Measurements from ENCODE around the gene INTS7. TPM values are rescaled to one million over a fixed set of nuclear protein-coding genes. Genes with fewer than 3 reads are reported as not detected.

The INTS7 gene
- polyA plus RNA-seq, 1 of the 3 experiments (the other 2 are of a cell fraction), result 8.7 TPM

DNA sequence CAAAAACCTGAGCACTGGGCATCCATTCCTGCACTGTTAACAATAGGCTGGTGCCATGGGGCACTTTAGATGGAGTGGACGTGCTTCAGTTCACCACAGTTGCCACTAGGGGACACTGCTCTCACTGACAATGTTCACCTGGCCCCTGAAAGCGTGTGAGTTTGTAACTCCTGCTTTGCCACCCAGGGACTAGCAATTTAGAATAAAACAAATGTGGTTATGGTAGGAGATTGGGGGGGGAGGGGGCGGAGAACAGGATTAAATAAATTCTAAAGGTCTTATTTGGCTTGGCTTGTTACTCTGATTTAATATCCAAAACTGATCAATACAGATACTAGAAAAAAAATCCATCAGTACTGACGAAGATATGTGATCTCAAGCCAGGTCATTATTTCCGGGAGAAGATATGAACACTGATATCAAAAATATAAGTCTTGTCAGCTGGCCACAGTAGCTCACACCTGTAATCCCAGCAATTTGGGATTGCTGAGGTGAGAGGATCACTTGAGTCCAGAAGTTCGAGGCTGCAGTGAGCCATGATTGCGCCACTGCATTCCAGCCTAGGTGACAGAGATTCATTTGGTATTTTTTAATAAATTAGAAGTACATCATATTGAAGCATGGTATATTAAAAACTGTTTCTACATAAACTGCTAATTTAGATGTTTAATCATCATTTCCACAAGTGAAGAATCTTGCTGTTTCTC is 23.2 kb downstream of the INTS7 start:
- Histone ChIP-seq H3K27ac (ENCODE audit: low read depth in 2 of 2, low read length in 1 of 2) (no peak overlapping the region), H3K9me2 (no peaks in the 10 kb centered on the region), H3K9ac (no peak overlapping the region), H3K4me3 (ENCODE audit: low read depth in 2 of 2, low read length in 1 of 2) (no peak overlapping the region; a peak in 1 of 4 replicates), H2AFZ (ENCODE audit: low read depth) (no peak overlapping the region), H4K20me1 (ENCODE audit: insufficient read depth) (no peaks in the 10 kb centered on the region), H3K4me1 (ENCODE audit: control insufficient read depth in 1 of 2, insufficient read depth in 2 of 2, low read depth in 1 of 2, low read length in 1 of 2) (no peaks in the 10 kb centered on the region), H3K4me2 (no peak overlapping the region), H3F3A (replicated peaks; ENCODE audit: insufficient read depth) (no peaks in the 10 kb centered on the region), H3K9me3 (no peaks in the 10 kb centered on the region), H3K27me3 (ENCODE audit: insufficient read depth) (no peaks in the 10 kb centered on the region), H3K79me2 (ENCODE audit: insufficient read depth) (no peaks in the 10 kb centered on the region; the same call in 1 of the 2 replicates), H3K36me3 (replicated peaks in 1 of 2; ENCODE audit: control insufficient read depth in 1 of 2, insufficient read depth in 2 of 2, low read length in 1 of 2) (peaks cover 21 to 63% of the 10 kb centered on the region in 2 experiments)
- peak; percentile 85 for DNase-seq
- 61% methylated on average over 7 of the region's 7 CpGs for whole genome bisulfite sequencing (ENCODE audit: low lambda C conversion rate)
- POLR2A ChIA-PET, result no interaction called here
- CTCF ChIA-PET, result interaction anchor here (0.6 to 3.5 kb wide), 9 partner anchors 10 to 444 kb away, joined by 3 to 46 read pairs (median 4); partner anchors contain the start of genes DTL, INTS7 and NEK2
- TF ChIP-seq, protein P1, sequence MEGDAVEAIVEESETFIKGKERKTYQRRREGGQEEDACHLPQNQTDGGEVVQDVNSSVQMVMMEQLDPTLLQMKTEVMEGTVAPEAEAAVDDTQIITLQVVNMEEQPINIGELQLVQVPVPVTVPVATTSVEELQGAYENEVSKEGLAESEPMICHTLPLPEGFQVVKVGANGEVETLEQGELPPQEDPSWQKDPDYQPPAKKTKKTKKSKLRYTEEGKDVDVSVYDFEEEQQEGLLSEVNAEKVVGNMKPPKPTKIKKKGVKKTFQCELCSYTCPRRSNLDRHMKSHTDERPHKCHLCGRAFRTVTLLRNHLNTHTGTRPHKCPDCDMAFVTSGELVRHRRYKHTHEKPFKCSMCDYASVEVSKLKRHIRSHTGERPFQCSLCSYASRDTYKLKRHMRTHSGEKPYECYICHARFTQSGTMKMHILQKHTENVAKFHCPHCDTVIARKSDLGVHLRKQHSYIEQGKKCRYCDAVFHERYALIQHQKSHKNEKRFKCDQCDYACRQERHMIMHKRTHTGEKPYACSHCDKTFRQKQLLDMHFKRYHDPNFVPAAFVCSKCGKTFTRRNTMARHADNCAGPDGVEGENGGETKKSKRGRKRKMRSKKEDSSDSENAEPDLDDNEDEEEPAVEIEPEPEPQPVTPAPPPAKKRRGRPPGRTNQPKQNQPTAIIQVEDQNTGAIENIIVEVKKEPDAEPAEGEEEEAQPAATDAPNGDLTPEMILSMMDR (IDR thresholded peaks at IDR 0.05), result peak; percentile 98
- TF ChIP-seq, protein P2, sequence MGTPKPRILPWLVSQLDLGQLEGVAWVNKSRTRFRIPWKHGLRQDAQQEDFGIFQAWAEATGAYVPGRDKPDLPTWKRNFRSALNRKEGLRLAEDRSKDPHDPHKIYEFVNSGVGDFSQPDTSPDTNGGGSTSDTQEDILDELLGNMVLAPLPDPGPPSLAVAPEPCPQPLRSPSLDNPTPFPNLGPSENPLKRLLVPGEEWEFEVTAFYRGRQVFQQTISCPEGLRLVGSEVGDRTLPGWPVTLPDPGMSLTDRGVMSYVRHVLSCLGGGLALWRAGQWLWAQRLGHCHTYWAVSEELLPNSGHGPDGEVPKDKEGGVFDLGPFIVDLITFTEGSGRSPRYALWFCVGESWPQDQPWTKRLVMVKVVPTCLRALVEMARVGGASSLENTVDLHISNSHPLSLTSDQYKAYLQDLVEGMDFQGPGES (IDR thresholded peaks at IDR 0.05; ENCODE audit: low read depth, low read length), result no peak
- TF ChIP-seq CHD2 (IDR thresholded peaks at IDR 0.05; ENCODE audit: low read length, partially characterized antibody) (peak; percentile 17), RCOR1 (IDR thresholded peaks at IDR 0.05; ENCODE audit: low read length) (peak; percentile 53), SMC3 (IDR thresholded peaks at IDR 0.05; ENCODE audit: low read depth, low read length) (peak; percentile 89), RAD21 (IDR thresholded peaks at IDR 0.05; ENCODE audit: low read length) (peak; percentile 87), GABPA (IDR thresholded peaks at IDR 0.05; ENCODE audit: low read depth) (no peak)

DNA sequence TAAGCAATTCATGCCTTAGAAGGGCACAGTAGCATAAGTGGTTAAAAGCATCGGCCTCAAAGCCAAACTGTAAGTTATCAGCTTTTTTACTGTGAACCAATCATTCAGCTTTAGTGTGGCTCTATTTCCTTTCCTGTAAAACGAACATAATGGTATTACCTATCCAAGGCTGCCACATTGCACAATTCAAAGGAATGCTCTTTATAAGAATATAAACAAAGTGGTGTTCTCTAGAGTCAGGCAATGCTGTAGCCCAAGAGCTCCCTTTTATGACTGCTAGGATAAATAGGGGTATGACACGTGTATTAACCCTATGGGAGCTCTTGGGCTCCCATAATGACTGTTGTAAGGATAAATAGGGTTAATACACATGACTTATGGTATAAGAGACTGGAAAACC is 25.4 kb downstream of the INTS7 start:
- Histone ChIP-seq H3K9me2 (no peaks in the 10 kb centered on the region), H3F3A (replicated peaks; ENCODE audit: insufficient read depth) (no peaks in the 10 kb centered on the region), H3K27ac (ENCODE audit: low read depth in 2 of 2, low read length in 1 of 2) (no peak overlapping the region), H4K20me1 (ENCODE audit: insufficient read depth) (no peaks in the 10 kb centered on the region), H3K4me3 (ENCODE audit: low read depth in 2 of 2, low read length in 1 of 2) (no peak overlapping the region), H3K79me2 (ENCODE audit: insufficient read depth) (no peaks in the 10 kb centered on the region; the same call in 1 of the 2 replicates), H2AFZ (ENCODE audit: low read depth) (no peak overlapping the region), H3K4me2 (no peak overlapping the region), H3K27me3 (ENCODE audit: insufficient read depth) (no peaks in the 10 kb centered on the region), H3K4me1 (ENCODE audit: control insufficient read depth in 1 of 2, insufficient read depth in 2 of 2, low read depth in 1 of 2, low read length in 1 of 2) (no peaks in the 10 kb centered on the region; a peak in 1 of 4 replicates), H3K9ac (no peak overlapping the region), H3K36me3 (replicated peaks in 1 of 2; ENCODE audit: control insufficient read depth in 1 of 2, insufficient read depth in 2 of 2, low read length in 1 of 2) (peaks cover 31 to 71% of the 10 kb centered on the region in 2 experiments), H3K9me3 (no peaks in the 10 kb centered on the region)
- TF ChIP-seq RAD21 (IDR thresholded peaks at IDR 0.05; ENCODE audit: low read length) (no peak), NFIC (IDR thresholded peaks at IDR 0.05; ENCODE audit: borderline replicate concordance) (no peak), GATA2 (CRISPR knock-in tag; IDR thresholded peaks at IDR 0.05) (no peak), TEAD4 (IDR thresholded peaks at IDR 0.05; ENCODE audit: borderline replicate concordance, insufficient read depth) (no peak), ELF1 (IDR thresholded peaks at IDR 0.05) (no peak), CHD2 (IDR thresholded peaks at IDR 0.05; ENCODE audit: low read length, partially characterized antibody) (no peak), SIN3A (IDR thresholded peaks at IDR 0.05; ENCODE audit: borderline replicate concordance, low read depth, low read length) (no peak), EZH2phosphoT487 (IDR thresholded peaks at IDR 0.05; ENCODE audit: borderline replicate concordance, low read depth) (no peak)
- TF ChIP-seq, protein P3, sequence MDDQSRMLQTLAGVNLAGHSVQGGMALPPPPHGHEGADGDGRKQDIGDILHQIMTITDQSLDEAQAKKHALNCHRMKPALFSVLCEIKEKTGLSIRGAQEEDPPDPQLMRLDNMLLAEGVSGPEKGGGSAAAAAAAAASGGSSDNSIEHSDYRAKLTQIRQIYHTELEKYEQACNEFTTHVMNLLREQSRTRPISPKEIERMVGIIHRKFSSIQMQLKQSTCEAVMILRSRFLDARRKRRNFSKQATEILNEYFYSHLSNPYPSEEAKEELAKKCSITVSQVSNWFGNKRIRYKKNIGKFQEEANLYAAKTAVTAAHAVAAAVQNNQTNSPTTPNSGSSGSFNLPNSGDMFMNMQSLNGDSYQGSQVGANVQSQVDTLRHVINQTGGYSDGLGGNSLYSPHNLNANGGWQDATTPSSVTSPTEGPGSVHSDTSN (IDR thresholded peaks at IDR 0.05), result no peak
- TF ChIP-seq, protein P4, sequence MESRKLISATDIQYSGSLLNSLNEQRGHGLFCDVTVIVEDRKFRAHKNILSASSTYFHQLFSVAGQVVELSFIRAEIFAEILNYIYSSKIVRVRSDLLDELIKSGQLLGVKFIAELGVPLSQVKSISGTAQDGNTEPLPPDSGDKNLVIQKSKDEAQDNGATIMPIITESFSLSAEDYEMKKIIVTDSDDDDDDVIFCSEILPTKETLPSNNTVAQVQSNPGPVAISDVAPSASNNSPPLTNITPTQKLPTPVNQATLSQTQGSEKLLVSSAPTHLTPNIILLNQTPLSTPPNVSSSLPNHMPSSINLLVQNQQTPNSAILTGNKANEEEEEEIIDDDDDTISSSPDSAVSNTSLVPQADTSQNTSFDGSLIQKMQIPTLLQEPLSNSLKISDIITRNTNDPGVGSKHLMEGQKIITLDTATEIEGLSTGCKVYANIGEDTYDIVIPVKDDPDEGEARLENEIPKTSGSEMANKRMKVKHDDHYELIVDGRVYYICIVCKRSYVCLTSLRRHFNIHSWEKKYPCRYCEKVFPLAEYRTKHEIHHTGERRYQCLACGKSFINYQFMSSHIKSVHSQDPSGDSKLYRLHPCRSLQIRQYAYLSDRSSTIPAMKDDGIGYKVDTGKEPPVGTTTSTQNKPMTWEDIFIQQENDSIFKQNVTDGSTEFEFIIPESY (IDR thresholded peaks at IDR 0.05; ENCODE audit: borderline replicate concordance, low read depth), result no peak
- CTCF ChIA-PET, result interaction anchor here (0.8 to 2.2 kb wide), 6 partner anchors 25 to 448 kb away, joined by 3 to 23 read pairs (median 4); partner anchors contain the start of genes DTL and INTS7
- no peak for DNase-seq
- 93% methylated on average over 3 of the region's 3 CpGs for WGBS (ENCODE audit: low lambda C conversion rate)
- POLR2A ChIA-PET, result interaction anchor here (0.6 to 0.7 kb wide), 2 partner anchors 25 to 269 kb away, joined by 3 to 4 read pairs; partner anchors contain the start of genes DTL and INTS7
